ENCODE measurements around the gene TMEM200A.
A peak's percentile ranks its signal among the peaks of the same experiment; 100 is the strongest.

Gene TMEM200A

DNA sequence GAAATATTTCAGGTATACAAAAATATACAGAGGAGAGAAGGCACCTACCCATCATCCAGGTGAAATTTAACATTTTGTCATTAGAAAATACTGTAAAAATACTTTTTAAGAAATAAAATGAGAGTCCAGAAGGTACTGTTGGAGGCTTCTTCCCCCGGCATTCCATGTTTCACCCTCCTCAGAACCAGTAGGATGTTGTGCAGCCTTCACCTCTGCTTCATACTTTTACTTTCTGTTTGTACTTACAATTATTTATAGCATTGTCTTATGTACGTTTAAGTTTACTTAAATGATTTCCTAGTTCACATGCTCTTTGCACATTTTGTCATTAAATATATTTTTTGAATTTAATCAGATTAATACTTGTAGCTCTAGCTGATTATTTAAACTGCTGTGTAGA is 30.9 kb downstream of the TMEM200A start:
- H3K4me3 ChIP-seq (ENCODE audit: low read depth, low read length), result no peak overlapping the region

DNA sequence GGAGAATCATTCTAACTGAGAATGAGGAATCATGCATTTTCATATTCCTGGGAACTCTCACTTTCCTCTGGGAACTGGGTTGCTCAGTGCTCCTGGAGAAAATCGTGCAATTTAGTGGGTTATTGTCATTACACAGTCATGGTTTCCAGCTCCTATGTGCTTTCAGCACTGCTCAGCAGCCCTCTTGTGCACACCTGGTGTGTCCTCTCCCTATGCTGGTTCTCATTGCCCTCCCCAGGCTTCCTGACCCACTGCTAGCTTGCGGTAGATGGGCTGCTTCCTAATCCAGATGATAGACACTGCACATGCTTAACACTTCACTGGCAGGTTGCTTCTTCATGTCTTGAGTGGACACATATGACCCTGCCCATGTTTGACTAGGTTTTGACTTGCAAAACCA is 39.7 kb downstream of the TMEM200A start:
- H3K4me3 ChIP-seq (ENCODE audit: low read depth, low read length), result no peak overlapping the region
- no peak for DNase-seq
- no peak overlapping the region for H3K27ac ChIP-seq
- TF ChIP-seq, protein P1, sequence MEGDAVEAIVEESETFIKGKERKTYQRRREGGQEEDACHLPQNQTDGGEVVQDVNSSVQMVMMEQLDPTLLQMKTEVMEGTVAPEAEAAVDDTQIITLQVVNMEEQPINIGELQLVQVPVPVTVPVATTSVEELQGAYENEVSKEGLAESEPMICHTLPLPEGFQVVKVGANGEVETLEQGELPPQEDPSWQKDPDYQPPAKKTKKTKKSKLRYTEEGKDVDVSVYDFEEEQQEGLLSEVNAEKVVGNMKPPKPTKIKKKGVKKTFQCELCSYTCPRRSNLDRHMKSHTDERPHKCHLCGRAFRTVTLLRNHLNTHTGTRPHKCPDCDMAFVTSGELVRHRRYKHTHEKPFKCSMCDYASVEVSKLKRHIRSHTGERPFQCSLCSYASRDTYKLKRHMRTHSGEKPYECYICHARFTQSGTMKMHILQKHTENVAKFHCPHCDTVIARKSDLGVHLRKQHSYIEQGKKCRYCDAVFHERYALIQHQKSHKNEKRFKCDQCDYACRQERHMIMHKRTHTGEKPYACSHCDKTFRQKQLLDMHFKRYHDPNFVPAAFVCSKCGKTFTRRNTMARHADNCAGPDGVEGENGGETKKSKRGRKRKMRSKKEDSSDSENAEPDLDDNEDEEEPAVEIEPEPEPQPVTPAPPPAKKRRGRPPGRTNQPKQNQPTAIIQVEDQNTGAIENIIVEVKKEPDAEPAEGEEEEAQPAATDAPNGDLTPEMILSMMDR (IDR thresholded peaks at IDR 0.05; ENCODE audit: low read depth, low read length, missing control alignments), result no peak
- no peaks in the 10 kb centered on the region for H3K27me3 ChIP-seq (replicated peaks)
- no peaks in the 10 kb centered on the region for H3K36me3 ChIP-seq (replicated peaks)
- in situ Hi-C loops (cut with HindIII; ENCODE audit: low pct_ligation_motif_present, low sequenced_read_pairs), result no loop called here

More for the DNA sequence above, 30.9 kb downstream of the TMEM200A start:
- H3K27me3 ChIP-seq (replicated peaks), result no peaks in the 10 kb centered on the region
- no peak overlapping the region for H3K27ac ChIP-seq
- in situ Hi-C loops (cut with HindIII; ENCODE audit: low pct_ligation_motif_present, low sequenced_read_pairs), result no loop called here
- DNase-seq, result no peak
- H3K36me3 ChIP-seq (replicated peaks), result no peaks in the 10 kb centered on the region
- TF ChIP-seq, protein P1 (IDR thresholded peaks at IDR 0.05; ENCODE audit: low read depth, low read length, missing control alignments), result no peak

DNA sequence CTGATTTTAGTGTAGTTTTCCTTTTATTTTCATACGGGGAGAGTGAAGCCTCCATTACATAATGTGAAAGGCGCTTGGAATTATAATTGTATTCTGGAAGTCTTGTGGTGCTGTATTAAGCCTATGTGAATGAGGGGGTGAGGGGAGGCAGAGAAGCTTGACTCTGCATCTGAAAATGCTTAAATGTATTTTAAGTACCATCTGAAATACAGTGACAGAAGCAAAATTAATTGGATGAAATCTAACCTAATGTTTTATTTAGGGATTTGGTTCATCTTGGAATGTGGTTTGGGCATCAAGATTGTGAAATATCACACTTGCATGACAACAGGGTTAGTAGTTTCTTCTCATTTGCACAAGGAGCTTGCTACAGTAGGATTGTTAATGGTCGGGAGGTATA is 41.2 kb downstream of the TMEM200A start:
- Histone ChIP-seq H3K27me3 (replicated peaks) (no peaks in the 10 kb centered on the region), H3K27ac (no peak overlapping the region), H3K4me3 (ENCODE audit: low read depth, low read length) (no peak overlapping the region), H3K36me3 (replicated peaks) (no peaks in the 10 kb centered on the region)
- DNase-seq, result no peak
- TF ChIP-seq, protein P1 (IDR thresholded peaks at IDR 0.05; ENCODE audit: low read depth, low read length, missing control alignments), result no peak
- in situ Hi-C loops (cut with HindIII; ENCODE audit: low pct_ligation_motif_present, low sequenced_read_pairs), result no loop called here

DNA sequence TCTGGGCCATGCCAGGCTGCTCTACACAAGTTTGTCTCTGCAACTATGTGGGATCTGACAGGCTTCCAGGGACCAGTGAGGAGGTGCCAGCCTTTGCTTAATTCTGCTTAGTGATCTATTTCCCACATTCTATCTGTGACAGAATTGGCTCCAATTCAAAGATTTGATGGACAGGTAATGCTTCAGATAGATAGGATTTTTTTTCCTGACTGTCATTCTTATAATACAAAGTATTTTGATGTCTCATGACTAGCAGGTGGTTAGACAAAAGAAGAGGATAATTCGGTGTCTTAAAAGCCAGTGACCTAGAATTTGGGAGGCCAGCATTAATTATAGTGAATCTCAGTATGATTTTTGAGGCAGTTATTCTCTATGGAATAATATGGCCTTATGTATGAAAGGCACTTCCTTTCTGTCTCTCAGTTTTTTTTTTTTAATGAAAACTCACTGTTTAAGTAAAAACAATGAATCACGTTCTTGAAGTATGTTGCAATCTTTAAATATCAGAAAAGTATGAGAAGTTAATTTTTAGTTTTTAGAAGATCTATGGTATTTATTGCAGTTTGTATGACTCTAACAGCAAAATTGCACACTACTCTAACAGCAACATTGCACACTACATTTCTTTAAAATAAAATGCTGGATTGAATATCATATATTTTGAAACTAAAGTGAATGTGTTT is 43.7 kb downstream of the TMEM200A start:
- TF ChIP-seq, protein P1 (IDR thresholded peaks at IDR 0.05; ENCODE audit: low read depth, low read length, missing control alignments), result no peak
- in situ Hi-C loops (cut with HindIII; ENCODE audit: low pct_ligation_motif_present, low sequenced_read_pairs), result no loop called here
- H3K4me3 ChIP-seq (ENCODE audit: low read depth, low read length), result no peak overlapping the region
- no peak for DNase-seq
- peak overlapping the region; percentile 17 for H3K27ac ChIP-seq
- H3K36me3 ChIP-seq (replicated peaks), result no peaks in the 10 kb centered on the region
- H3K27me3 ChIP-seq (replicated peaks), result no peaks in the 10 kb centered on the region

DNA sequence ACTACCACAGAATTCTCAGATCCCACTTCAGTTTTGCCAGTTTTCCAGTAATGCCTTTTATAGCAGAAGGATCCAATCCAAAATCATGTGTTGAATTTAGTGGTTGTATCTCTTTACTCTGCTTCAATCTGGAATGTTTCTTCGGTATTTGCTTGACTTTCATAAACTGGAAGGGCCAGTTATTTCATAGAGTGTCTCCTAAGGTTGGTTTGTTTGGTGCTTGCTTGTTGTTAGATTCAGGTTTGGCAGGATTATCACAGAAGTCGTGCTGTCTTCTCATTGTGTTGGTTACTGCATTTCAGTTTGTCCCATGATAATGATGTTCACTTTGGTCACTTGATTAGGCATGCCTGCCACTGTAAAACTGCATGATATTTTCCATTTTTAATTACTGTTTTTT is 45.7 kb downstream of the TMEM200A start:
- no peak for DNase-seq
- Histone ChIP-seq H3K36me3 (replicated peaks) (no peaks in the 10 kb centered on the region), H3K27ac (no peak overlapping the region), H3K27me3 (replicated peaks) (no peaks in the 10 kb centered on the region), H3K4me3 (ENCODE audit: low read depth, low read length) (no peak overlapping the region)
- TF ChIP-seq, protein P1 (IDR thresholded peaks at IDR 0.05; ENCODE audit: low read depth, low read length, missing control alignments), result no peak
- in situ Hi-C loops (cut with HindIII; ENCODE audit: low pct_ligation_motif_present, low sequenced_read_pairs), result no loop called here
